CD14-positive monocyte (primary cell): Measurements from ENCODE around the gene HCN2. TPM values are rescaled to one million over a fixed set of nuclear protein-coding genes. Genes with fewer than 3 reads are reported as not detected.
"Not testable (repeated sequence)": the region's sequence is repeated elsewhere in the genome, so short reads cannot be mapped to it uniquely, and the experiment has no call there.

Source experiments
- DNase-seq, 3 donors: peaks; one replicate each; pipeline ENCODE4 v3.0.0-alpha.2; 2011 to 2022
- H2AFZ ChIP-seq: 2 replicates; pipeline ENCODE4 v1.6.0; 2012; ENCODE audit warnings: mild to moderate bottlenecking, low read depth, low read length, inconsistent platforms; ENCODE audit not compliant: insufficient read depth, poor library complexity, severe bottlenecking
- H3K27ac ChIP-seq, 2 donors: 1 replicate in 1 of 2; 2 replicates in 1 of 2; pipeline ENCODE4 v1.5.1; 2012 to 2013; ENCODE audit warnings: low read length in 2 of 2, control low read depth in 1 of 2, inconsistent platforms in 1 of 2, low read depth in 1 of 2, mild to moderate bottlenecking in 1 of 2
- H3K27me3 ChIP-seq, 2 donors: one replicate each; pipeline versions ENCODE4 v1.6.0 to v1.6.1; 2011 to 2013; ENCODE audit warnings: low read length in 2 of 2; ENCODE audit not compliant: control insufficient read depth in 2 of 2, insufficient read depth in 2 of 2
- H3K36me3 ChIP-seq, 2 donors: replicated peaks in 1 of 2; 1 replicate in 1 of 2; 2 replicates in 1 of 2; pipeline versions ENCODE4 v1.5.1 to v1.6.1; 2012 to 2013; ENCODE audit warnings: low read length in 2 of 2, control low read depth in 1 of 2, inconsistent platforms in 1 of 2, mild to moderate bottlenecking in 1 of 2; ENCODE audit not compliant: insufficient read depth in 2 of 2, control insufficient read depth in 1 of 2
- H3K4me1 ChIP-seq, 2 donors: 1 replicate in 1 of 2; 2 replicates in 1 of 2; pipeline versions ENCODE4 v1.5.1 to v1.6.1; 2012 to 2013; ENCODE audit warnings: low read length in 2 of 2, control low read depth in 1 of 2, inconsistent platforms in 1 of 2, mild to moderate bottlenecking in 1 of 2, moderate library complexity in 1 of 2; ENCODE audit not compliant: insufficient read depth in 2 of 2, control insufficient read depth in 1 of 2
- H3K4me2 ChIP-seq: replicated peaks from 2 replicates; pipeline ENCODE3; 2012; ENCODE audit warnings: low read length, moderate library complexity, mild to moderate bottlenecking; ENCODE audit not compliant: poor library complexity, severe bottlenecking; ENCODE audit errors: extremely low read depth
- H3K4me3 ChIP-seq, 3 experiments: fragments of 200-600 bp in 1 of 3; sonication (generic) in 1 of 3; replicated peaks in 1 of 3; 1 replicate in 2 of 3; 2 replicates in 1 of 3; pipeline ENCODE4 v1.5.1; 2011 to 2013; ENCODE audit warnings: low read length in 3 of 3, mild to moderate bottlenecking in 3 of 3, control low read depth in 2 of 3, low read depth in 2 of 3, inconsistent platforms in 1 of 3, moderate library complexity in 1 of 3
- H3K79me2 ChIP-seq: 2 replicates; pipeline ENCODE4 v1.6.0; 2012; ENCODE audit warnings: mild to moderate bottlenecking, control low read depth, inconsistent platforms, low read length, moderate library complexity; ENCODE audit not compliant: insufficient read depth
- H3K9ac ChIP-seq: 2 replicates; pipeline ENCODE4 v1.6.0; 2017; ENCODE audit warnings: low read length, mild to moderate bottlenecking; ENCODE audit not compliant: insufficient read depth, poor library complexity, severe bottlenecking
- H3K9me3 ChIP-seq, 2 donors: replicated peaks in 1 of 2; 1 replicate in 1 of 2; 2 replicates in 1 of 2; pipeline versions ENCODE4 v1.5.1 to v1.6.1; 2012 to 2013; ENCODE audit warnings: low read length in 2 of 2, control low read depth in 1 of 2; ENCODE audit not compliant: control insufficient read depth in 1 of 2, insufficient read depth in 1 of 2
- H4K20me1 ChIP-seq: 2 replicates; pipeline ENCODE4 v1.6.0; 2012; ENCODE audit warnings: mild to moderate bottlenecking, low read length, control low read depth, moderate library complexity; ENCODE audit not compliant: insufficient read depth
- H3K27ac Mint-ChIP-seq, 7 donors: one replicate each; pipeline ENCODE4 v1.8.0; 2020; ENCODE audit warnings: mild to moderate bottlenecking in 7 of 7, mixed read lengths in 7 of 7, moderate library complexity in 6 of 7, inconsistent platforms in 2 of 7
- H3K27me3 Mint-ChIP-seq, 3 donors: one replicate each; pipeline ENCODE4 v1.8.0; 2021 to 2022; ENCODE audit warnings: low read depth in 3 of 3, mild to moderate bottlenecking in 3 of 3, mixed read lengths in 3 of 3, moderate library complexity in 3 of 3, inconsistent platforms in 1 of 3
- H3K36me3 Mint-ChIP-seq, 2 donors: one replicate each; pipeline ENCODE4 v1.8.0; 2020; ENCODE audit warnings: mixed read lengths in 2 of 2, inconsistent platforms in 1 of 2, mild to moderate bottlenecking in 1 of 2
- H3K4me1 Mint-ChIP-seq: one replicate; pipeline ENCODE4 v1.8.0; 2020; ENCODE audit warnings: mild to moderate bottlenecking, mixed read lengths
- H3K4me3 Mint-ChIP-seq, 2 donors: one replicate each; pipeline ENCODE4 v1.8.0; 2020; ENCODE audit warnings: mild to moderate bottlenecking in 2 of 2, mixed read lengths in 2 of 2, moderate library complexity in 1 of 2
- H3K9me3 Mint-ChIP-seq, 7 donors: one replicate each; pipeline ENCODE4 v1.8.0; 2020 to 2022; ENCODE audit warnings: mixed read lengths in 7 of 7, mild to moderate bottlenecking in 6 of 7, moderate library complexity in 6 of 7, inconsistent platforms in 2 of 7
- WGBS: methylation state at CpG from one replicate; pipeline ENCODE4 v1.1.5; 2013; ENCODE audit warnings: missing lambda C conversion rate; ENCODE audit not compliant: insufficient coverage; 5-methylcytosine and 5-hydroxymethylcytosine counted together
- intact Hi-C, 2 donors: fragments of 100-400 bp; cut with micrococcal nuclease; formaldehyde crosslinking; loops; one replicate each; pipeline versions ENCODE4 v1.15.0 to v1.15.1; 2023
- polyA plus RNA-seq, 3 donors: library from polyadenylated mRNA; depleted of rRNA in 1 of 3; unstranded in 2 of 3; stranded (reverse) in 1 of 3; fragments of 300-500 nt in 2 of 3; fragments of >200 nt in 1 of 3; fragmentation: Illumina TruSeq in 2 of 3; gene quantifications; 1 replicate in 2 of 3; 2 replicates in 1 of 3; pipeline ENCODE4 v1.2.3, GENCODE V29; 2012 to 2021
- TF ChIP-seq, protein P1 (sequence below): fragments of 200-600 bp; IDR thresholded peaks from one replicate; pipeline ENCODE4 v1.8.0; 2022; ENCODE audit warnings: antibody characterized with exemption, mild to moderate bottlenecking

The HCN2 gene
- polyA plus RNA-seq, 3 donors, result 0.21 TPM; not detected in 2

DNA sequence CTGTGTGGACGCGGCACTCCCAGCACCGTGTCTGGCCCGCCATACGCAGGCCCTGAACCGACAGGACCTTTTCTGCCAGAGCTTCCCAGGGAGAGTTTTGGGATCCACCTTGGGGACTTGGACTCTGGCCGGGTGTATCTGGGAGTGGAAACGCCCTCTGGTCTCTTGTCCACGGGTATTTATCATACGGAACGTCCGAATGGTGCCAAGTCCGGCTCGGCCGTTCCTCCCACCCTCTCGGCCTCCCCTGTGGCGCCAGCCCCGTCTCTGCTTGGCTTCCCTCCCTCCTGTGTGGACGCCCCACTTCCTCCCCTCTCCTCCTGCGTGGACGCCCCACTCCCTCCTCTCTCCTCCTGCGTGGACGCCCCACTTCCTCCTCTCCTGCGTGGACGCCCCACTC, 12.1 kb downstream of the HCN2 start:
- peaks cover 2% of the 10 kb centered on the region for H3K4me1 Mint-ChIP-seq
- Histone ChIP-seq H3K4me2 (no peak overlapping the region), H3K27ac (no peak overlapping the region), H3K27me3 (no peaks in the 10 kb centered on the region), H3K79me2 (no peaks in the 10 kb centered on the region), H3K9me3 (peaks cover 0 to 21% of the 10 kb centered on the region in 2 donors), H2AFZ (no peak overlapping the region), H3K4me1 (no peaks in the 10 kb centered on the region), H3K4me3 (no peak overlapping the region), H3K9ac (no peak overlapping the region), H4K20me1 (no peaks in the 10 kb centered on the region), H3K36me3 (no peaks in the 10 kb centered on the region)
- H3K36me3 Mint-ChIP-seq, result no peaks in the 10 kb centered on the region
- 89% methylated on average over 19 of the region's 25 CpGs for WGBS
- no peak for DNase-seq
- H3K27ac Mint-ChIP-seq, result no peak overlapping the region
- TF ChIP-seq, protein P1, sequence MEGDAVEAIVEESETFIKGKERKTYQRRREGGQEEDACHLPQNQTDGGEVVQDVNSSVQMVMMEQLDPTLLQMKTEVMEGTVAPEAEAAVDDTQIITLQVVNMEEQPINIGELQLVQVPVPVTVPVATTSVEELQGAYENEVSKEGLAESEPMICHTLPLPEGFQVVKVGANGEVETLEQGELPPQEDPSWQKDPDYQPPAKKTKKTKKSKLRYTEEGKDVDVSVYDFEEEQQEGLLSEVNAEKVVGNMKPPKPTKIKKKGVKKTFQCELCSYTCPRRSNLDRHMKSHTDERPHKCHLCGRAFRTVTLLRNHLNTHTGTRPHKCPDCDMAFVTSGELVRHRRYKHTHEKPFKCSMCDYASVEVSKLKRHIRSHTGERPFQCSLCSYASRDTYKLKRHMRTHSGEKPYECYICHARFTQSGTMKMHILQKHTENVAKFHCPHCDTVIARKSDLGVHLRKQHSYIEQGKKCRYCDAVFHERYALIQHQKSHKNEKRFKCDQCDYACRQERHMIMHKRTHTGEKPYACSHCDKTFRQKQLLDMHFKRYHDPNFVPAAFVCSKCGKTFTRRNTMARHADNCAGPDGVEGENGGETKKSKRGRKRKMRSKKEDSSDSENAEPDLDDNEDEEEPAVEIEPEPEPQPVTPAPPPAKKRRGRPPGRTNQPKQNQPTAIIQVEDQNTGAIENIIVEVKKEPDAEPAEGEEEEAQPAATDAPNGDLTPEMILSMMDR, result no peak
- H3K27me3 Mint-ChIP-seq, result peaks cover 10 to 12% (median 11%) of the 10 kb centered on the region in 3 donors
- H3K9me3 Mint-ChIP-seq, result peaks cover 4 to 32% (median 11%) of the 10 kb centered on the region in 7 donors
- H3K4me3 Mint-ChIP-seq, result no peak overlapping the region
- intact Hi-C loops, result no loop called here

DNA sequence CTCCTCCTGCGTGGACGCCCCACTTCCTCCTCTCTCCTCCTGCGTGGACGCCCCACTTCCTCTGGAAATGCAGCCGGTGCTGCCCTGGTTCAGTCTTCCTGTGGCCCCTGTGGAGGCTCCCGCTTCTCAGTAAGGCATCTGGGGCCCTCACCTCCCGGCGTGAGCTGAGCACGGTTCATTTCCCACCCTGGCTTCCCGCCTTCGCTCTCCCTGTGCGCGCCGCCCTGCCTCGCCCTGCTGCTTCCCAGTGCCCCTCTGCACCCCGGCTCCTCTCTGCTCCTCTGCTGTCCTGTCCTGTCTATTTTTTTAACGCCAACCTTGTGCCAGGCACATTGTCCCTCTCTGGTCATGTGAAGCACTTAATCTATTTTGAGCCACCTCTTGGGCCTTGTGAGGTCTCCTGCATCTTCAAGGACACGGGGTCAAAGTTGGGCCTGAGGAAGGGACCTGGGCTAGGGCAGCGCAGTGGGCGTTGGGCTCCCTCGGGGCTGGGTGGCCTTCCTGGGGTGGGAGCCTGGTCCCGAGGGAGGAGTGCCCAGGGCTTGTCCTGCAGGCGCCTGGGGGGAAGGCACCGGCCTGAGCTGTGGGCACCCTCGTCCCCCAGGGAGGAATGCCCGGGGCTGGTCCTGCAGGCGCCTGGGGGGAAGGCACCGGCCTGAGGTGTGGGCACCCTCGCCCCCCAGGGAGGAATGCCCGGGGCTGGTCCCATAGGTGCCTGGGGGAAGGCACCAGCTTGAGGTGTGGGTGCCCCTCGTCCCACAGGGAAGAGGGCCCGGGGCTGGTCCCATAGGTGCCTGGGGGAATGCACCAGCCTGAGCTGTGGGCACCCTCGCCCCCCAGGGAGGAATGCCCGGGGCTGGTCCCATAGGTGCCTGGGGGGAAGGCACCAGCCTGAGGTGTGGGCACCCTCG, 13.0 kb downstream of the HCN2 start:
- WGBS, result 74% methylated on average over 33 of the region's 35 CpGs
- H3K79me2 ChIP-seq, result no peaks in the 10 kb centered on the region
- no peak overlapping the region for H3K27ac Mint-ChIP-seq
- H3K4me1 ChIP-seq, result no peaks in the 10 kb centered on the region
- H4K20me1 ChIP-seq, result no peaks in the 10 kb centered on the region
- H3K27ac ChIP-seq, result no peak overlapping the region
- H3K9ac ChIP-seq, result no peak overlapping the region
- H2AFZ ChIP-seq, result no peak overlapping the region
- no peak overlapping the region for H3K4me2 ChIP-seq
- H3K4me3 ChIP-seq, result no peak overlapping the region
- H3K27me3 ChIP-seq, result no peaks in the 10 kb centered on the region
- H3K4me1 Mint-ChIP-seq, result peaks cover 2% of the 10 kb centered on the region
- no peaks in the 10 kb centered on the region for H3K36me3 ChIP-seq
- peaks cover 0 to 19% of the 10 kb centered on the region in 2 donors for H3K9me3 ChIP-seq
- intact Hi-C loops, result no loop called here
- H3K27me3 Mint-ChIP-seq, result peaks cover 10 to 16% (median 12%) of the 10 kb centered on the region in 3 donors
- DNase-seq, result no peak
- TF ChIP-seq, protein P1, result no peak
- H3K4me3 Mint-ChIP-seq, result no peak overlapping the region
- H3K36me3 Mint-ChIP-seq, result no peaks in the 10 kb centered on the region
- peaks cover 2 to 25% (median 11%) of the 10 kb centered on the region in 7 donors for H3K9me3 Mint-ChIP-seq

DNA sequence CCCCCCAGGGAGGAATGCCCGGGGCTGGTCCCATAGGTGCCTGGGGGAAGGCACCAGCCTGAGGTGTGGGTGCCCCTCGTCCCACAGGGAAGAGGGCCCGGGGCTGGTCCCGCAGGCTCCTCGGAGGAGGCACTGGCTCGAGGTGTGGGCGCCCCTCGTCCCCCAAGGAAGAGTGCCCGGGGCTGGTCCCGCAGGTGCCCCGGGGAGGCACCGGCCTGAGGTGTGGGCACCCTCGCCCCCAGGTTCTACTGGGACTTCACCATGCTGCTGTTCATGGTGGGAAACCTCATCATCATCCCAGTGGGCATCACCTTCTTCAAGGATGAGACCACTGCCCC, 13.6 kb downstream of the HCN2 start:
- H3K4me1 Mint-ChIP-seq, H3K4me3 ChIP-seq, H3K4me3 Mint-ChIP-seq, H3K36me3 Mint-ChIP-seq, H3K9ac ChIP-seq, H3K4me2 ChIP-seq, H3K27ac Mint-ChIP-seq, H2AFZ ChIP-seq, H3K36me3 ChIP-seq, H4K20me1 ChIP-seq, H3K4me1 ChIP-seq, intact Hi-C loops, DNase-seq, H3K27me3 ChIP-seq, H3K79me2 ChIP-seq, H3K27ac ChIP-seq: not testable (repeated sequence)
- peaks cover 0 to 15% of the 10 kb centered on the region in 2 donors for H3K9me3 ChIP-seq
- 75% methylated on average over 6 of the region's 13 CpGs for WGBS
- Mint-ChIP-seq H3K27me3 (peaks cover 10 to 15% (median 12%) of the 10 kb centered on the region in 3 donors), H3K9me3 (peaks cover 2 to 23% (median 11%) of the 10 kb centered on the region in 7 donors)
